Measurements from ENCODE around the gene BABAM2.

BABAM2 gene

DNA sequence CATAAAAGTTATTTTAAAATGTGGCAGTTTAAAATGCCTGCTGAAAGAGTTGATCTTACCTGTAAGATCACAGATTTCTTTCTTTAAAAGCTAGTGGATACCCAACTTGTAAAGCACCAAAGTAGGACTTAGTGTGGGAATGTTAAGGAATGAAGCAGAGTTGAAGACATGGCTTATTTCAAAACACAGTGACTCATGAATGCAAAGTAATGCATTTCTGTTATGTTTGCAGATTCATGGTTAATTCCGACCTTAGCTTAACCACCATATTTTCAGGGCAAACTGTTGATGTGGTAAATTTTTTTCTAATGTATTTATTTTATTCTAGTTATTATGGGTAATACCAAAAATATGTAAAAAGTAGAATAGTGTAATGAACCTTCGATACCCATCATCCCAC, 295.4 kb downstream of the BABAM2 start:
- TF ChIP-seq, protein P1, sequence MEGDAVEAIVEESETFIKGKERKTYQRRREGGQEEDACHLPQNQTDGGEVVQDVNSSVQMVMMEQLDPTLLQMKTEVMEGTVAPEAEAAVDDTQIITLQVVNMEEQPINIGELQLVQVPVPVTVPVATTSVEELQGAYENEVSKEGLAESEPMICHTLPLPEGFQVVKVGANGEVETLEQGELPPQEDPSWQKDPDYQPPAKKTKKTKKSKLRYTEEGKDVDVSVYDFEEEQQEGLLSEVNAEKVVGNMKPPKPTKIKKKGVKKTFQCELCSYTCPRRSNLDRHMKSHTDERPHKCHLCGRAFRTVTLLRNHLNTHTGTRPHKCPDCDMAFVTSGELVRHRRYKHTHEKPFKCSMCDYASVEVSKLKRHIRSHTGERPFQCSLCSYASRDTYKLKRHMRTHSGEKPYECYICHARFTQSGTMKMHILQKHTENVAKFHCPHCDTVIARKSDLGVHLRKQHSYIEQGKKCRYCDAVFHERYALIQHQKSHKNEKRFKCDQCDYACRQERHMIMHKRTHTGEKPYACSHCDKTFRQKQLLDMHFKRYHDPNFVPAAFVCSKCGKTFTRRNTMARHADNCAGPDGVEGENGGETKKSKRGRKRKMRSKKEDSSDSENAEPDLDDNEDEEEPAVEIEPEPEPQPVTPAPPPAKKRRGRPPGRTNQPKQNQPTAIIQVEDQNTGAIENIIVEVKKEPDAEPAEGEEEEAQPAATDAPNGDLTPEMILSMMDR (IDR thresholded peaks at IDR 0.05; ENCODE audit: low read depth, low read length, missing control alignments): no peak
- H3K4me3 ChIP-seq (ENCODE audit: low read depth, low read length): no peak overlapping the region
- no peak for DNase-seq (ENCODE audit: low read depth)

DNA sequence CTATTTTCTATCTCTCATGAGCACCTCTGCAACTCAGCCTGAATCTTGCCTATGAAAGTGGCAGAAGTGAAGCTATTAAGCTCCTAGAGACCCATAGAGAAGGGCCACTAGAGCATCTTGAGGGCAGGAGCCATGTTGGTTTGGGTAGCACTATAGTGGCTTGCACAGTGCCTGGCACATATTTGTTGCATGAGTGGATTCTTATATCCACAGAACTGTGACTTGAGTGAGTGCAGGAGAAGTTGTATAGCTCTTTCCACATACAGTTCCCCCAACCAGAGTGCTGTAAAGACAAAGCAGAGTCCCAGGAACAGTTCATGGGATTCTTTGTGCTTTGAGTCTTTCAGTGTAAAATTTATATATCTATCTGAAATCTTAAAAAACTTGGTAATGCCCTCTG, 296.7 kb downstream of the BABAM2 start:
- no peak overlapping the region for H3K4me3 ChIP-seq (ENCODE audit: low read depth, low read length)
- DNase-seq (ENCODE audit: low read depth): no peak
- TF ChIP-seq, protein P1 (IDR thresholded peaks at IDR 0.05; ENCODE audit: low read depth, low read length, missing control alignments): no peak

DNA sequence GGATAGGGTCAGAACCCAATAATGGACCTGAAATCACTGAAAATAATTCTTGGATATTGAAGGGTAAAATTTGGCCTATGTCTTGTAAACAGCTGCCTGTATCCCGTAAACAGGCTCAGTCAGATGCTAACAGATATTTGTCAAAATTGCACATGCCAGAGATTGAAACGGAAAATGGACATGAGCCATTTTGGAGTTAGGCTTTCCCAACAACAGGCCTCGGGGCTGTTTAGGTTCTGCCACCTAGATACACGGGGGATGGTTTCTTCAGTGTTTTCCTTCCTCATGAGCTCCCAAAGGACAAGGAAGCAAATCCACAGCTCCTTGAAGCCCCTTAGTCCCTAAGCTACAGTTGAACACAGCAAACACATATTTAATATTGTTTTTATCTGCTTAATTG, 297.9 kb downstream of the BABAM2 start:
- no peak for DNase-seq (ENCODE audit: low read depth)
- TF ChIP-seq, protein P1 (IDR thresholded peaks at IDR 0.05; ENCODE audit: low read depth, low read length, missing control alignments): no peak
- no peak overlapping the region for H3K4me3 ChIP-seq (ENCODE audit: low read depth, low read length)

DNA sequence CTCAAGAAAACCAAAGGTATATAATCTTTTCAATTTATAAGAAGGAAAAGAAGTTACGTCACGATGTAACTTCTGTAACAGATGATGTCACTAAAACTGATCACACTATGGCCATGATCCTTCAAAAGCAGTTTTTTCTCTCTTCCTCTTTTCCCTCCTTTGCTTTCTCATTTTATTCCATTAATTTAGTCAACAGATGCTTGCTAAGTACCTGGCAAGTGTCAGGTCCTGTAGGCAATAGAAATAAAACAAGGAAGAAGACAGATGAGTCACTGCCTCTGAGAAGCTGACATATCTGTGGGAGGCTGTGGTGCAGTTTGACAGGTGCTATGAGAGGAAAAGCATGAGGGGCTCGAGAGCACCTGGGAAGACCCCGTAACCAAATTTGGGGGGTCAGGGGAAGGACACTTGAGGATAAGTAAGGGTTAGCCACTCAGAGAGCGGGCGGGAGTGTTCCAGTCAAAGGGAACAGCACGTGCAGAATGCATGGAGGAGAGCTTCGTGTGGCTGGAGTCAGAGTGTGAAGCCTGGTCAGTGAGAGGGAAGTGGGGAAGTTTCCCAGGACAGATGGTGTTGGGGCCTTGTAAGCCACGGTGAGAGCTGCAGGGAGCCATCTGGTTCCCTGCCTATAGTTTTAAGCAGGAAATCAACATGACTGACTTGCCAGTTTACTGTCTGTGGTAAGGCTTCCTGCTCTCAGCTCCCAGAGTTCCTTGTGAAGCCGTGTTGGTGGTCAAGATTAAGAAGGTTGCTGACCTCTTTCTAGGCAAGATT, 303.3 kb downstream of the BABAM2 start:
- TF ChIP-seq, protein P1 (IDR thresholded peaks at IDR 0.05; ENCODE audit: low read depth, low read length, missing control alignments): no peak
- no peak for DNase-seq (ENCODE audit: low read depth)
- H3K4me3 ChIP-seq (ENCODE audit: low read depth, low read length): no peak overlapping the region

DNA sequence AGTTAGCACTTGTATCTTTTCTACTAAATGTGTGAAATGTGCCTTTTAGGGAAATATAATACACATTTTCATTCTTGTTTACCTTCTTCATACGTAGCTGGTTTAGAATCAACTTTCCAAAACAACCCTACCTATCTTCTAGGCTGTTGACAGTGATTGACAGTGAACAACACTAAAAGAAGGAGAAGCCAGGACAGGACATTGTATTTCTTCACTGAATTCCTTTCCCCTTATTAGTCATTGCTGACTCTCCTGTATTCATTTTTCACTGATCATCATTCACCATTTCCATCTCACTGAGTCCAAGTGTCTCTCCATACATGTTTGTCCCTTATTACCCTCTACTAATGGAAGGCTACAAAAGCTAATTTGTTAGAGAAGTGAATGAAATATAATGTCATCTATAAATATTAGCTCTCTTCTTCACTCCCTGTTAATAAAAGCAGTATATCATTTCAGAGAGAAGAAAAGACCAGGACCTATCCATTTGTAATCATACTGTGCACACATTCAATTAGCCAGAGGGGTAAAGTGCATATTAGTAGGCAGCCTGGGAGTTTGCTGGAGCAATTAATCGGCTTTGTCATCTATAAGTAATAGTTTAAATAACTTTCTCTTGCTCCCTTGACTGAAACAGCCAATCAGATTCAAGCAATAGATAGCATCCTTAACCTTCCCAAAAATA, 309.6 kb downstream of the BABAM2 start:
- TF ChIP-seq, protein P1 (IDR thresholded peaks at IDR 0.05; ENCODE audit: low read depth, low read length, missing control alignments): no peak
- H3K4me3 ChIP-seq (ENCODE audit: low read depth, low read length): no peak overlapping the region
- no peak for DNase-seq (ENCODE audit: low read depth)

DNA sequence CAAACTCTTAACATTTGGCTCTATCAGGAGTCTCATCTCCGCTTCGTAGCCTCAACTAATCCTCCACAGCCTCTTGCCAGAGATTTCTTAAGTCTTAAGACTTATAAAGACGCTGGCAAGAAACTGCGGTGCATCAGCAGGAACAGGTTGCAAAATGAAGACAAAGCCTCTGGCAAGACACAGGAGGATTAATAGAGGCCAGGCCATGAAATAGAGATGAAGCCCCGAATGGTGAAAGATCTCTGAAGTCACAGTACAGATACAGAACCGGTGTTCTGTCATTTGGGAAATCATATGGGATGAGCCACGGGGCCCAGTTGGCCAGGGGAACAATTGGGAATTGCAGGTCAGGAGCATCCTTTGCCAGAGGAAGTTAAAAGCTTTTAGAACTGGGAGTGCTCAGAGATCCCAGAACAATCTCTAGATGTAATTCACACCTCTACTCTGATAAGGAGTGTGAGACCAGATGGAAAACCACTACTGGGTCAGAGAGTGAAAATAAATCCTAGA, 311.2 kb downstream of the BABAM2 start:
- no peak for DNase-seq (ENCODE audit: low read depth)
- H3K4me3 ChIP-seq (ENCODE audit: low read depth, low read length): no peak overlapping the region
- TF ChIP-seq, protein P1 (IDR thresholded peaks at IDR 0.05; ENCODE audit: low read depth, low read length, missing control alignments): no peak
